HG02588 (cell line): Measurements from ENCODE around the gene ZNF799.
"Not testable (repeated sequence)": the region's sequence is repeated elsewhere in the genome, so short reads cannot be mapped to it uniquely, and the experiment has no call there.

Experiments used
- ATAC-seq: cut with Tn5 transposase; IDR thresholded peaks from one replicate; pipeline ENCODE4 v1.9.1; 2021; ENCODE audit warnings: mild to moderate bottlenecking, moderate library complexity; ENCODE audit not compliant: unreplicated experiment

ZNF799 gene

GRCh38 chr19:12364391-12365235 is 36.5 kb downstream of the ZNF799 start:
- no peak for ATAC-seq

- not testable (repeated sequence) for ATAC-seq
These were observed 38.8 kb downstream of the ZNF799 start for GRCh38 chr19:12362236-12362635.

GRCh38 chr19:12353375-12353774 is 47.7 kb downstream of the ZNF799 start:
- ATAC-seq = no peak

- no peak for ATAC-seq
These were observed 50.2 kb downstream of the ZNF799 start for GRCh38 chr19:12350890-12351197.

- no peak for ATAC-seq
These were observed 50.7 kb downstream of the ZNF799 start for GRCh38 chr19:12350185-12350889.

GRCh38 chr19:12346896-12347295 is 54.2 kb downstream of the ZNF799 start:
- no peak for ATAC-seq

- ATAC-seq = no peak
These were observed 55.9 kb downstream of the ZNF799 start for GRCh38 chr19:12345197-12345596.
